ENCODE results near the gene NAPSA.

NAPSA gene

DNA sequence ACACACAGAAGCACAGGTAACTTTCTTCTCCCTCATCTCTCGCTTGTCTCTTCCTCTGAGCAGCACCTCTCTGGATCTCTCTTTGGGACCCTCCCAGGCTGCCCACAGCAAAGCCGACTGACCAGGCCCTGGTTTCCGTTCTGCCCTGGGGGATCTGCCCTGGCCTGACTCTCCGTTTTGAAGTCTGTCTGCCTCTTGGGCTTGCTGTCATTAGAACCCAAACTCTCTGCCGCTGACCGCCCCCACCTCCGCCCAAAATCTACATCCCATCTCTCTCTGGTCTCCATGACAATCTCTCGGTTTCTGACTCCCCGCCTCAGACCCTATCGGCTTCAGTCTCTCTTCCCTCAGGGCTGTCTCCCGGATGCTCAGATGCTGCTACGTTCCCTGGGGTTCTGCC, 43.2 kb downstream of the NAPSA start:
- in situ Hi-C loops (cut with MboI; ENCODE audit: low pct_unique_long_range_greater_than_20kb, low sequenced_read_pairs, unreplicated experiment) = no loop called here
- no peak for TF ChIP-seq CTCF (IDR thresholded peaks at IDR 0.05; ENCODE audit: extremely low read depth, insufficient read depth, missing control alignments)
- DNase-seq (ENCODE audit: low spot score) = peak; percentile 15

DNA sequence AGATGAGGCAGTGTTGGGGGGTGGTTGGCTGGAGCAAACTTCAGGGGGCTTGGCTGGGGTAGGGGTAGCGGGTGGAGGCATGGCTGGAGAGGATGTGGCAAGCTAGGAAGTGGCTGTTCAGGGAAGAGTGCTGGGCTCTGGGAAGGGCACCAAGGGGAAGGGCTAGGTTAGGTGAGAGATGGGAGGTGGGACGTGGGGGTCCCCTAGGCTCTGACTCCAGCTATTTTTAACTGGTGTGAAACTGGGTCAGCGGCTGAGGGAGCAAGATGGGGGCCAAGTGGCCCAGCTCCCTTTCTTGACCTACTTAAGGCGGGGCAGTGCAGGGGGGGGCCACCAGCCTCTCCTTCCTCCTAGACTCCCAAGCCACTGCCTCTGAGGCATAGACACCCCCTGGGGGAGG, 43.6 kb downstream of the NAPSA start:
- in situ Hi-C loops (cut with MboI; ENCODE audit: low pct_unique_long_range_greater_than_20kb, low sequenced_read_pairs, unreplicated experiment) = no loop called here
- no peak for DNase-seq (ENCODE audit: low spot score)
- TF ChIP-seq CTCF (IDR thresholded peaks at IDR 0.05; ENCODE audit: extremely low read depth, insufficient read depth, missing control alignments) = no peak

DNA sequence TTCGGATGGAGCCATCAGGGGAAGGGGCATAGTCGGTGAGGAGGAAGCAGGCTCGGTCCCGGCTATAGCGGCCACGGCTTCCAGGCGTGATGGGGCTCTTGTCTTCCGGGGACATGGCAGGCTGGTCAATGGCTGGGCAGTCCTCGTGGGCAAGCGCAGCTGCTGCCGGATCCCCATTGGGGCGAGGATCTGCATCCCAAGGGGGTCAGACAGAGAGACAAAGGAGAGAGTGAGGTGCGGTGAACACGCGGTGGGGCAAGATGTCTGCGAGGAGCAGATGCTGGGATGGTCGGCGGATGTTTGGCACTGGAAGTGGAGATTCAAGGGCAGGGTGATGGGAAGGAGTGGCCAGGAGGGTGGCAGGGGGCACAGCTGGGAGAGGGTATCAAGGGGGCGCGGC, 44.8 kb downstream of the NAPSA start:
- TF ChIP-seq CTCF (IDR thresholded peaks at IDR 0.05; ENCODE audit: extremely low read depth, insufficient read depth, missing control alignments) = no peak
- no peak for DNase-seq (ENCODE audit: low spot score)
- in situ Hi-C loops (cut with MboI; ENCODE audit: low pct_unique_long_range_greater_than_20kb, low sequenced_read_pairs, unreplicated experiment) = no loop called here

GRCh38 chr19:50320051-50320450, 45.4 kb downstream of the NAPSA start:
- in situ Hi-C loops (cut with MboI; ENCODE audit: low pct_unique_long_range_greater_than_20kb, low sequenced_read_pairs, unreplicated experiment) = no loop called here
- no peak for TF ChIP-seq CTCF (IDR thresholded peaks at IDR 0.05; ENCODE audit: extremely low read depth, insufficient read depth, missing control alignments)
- DNase-seq (ENCODE audit: low spot score) = no peak

GRCh38 chr19:50319156-50319555, 46.3 kb downstream of the NAPSA start:
- in situ Hi-C loops (cut with MboI; ENCODE audit: low pct_unique_long_range_greater_than_20kb, low sequenced_read_pairs, unreplicated experiment) = no loop called here
- no peak for TF ChIP-seq CTCF (IDR thresholded peaks at IDR 0.05; ENCODE audit: extremely low read depth, insufficient read depth, missing control alignments)
- peak; percentile 4 for DNase-seq (ENCODE audit: low spot score)

- no peak for TF ChIP-seq CTCF (IDR thresholded peaks at IDR 0.05; ENCODE audit: extremely low read depth, insufficient read depth, missing control alignments)
- in situ Hi-C loops (cut with MboI; ENCODE audit: low pct_unique_long_range_greater_than_20kb, low sequenced_read_pairs, unreplicated experiment) = no loop called here
- no peak for DNase-seq (ENCODE audit: low spot score)
Measured at GRCh38 chr19:50318438-50318837, 47.0 kb downstream of the NAPSA start.

DNA sequence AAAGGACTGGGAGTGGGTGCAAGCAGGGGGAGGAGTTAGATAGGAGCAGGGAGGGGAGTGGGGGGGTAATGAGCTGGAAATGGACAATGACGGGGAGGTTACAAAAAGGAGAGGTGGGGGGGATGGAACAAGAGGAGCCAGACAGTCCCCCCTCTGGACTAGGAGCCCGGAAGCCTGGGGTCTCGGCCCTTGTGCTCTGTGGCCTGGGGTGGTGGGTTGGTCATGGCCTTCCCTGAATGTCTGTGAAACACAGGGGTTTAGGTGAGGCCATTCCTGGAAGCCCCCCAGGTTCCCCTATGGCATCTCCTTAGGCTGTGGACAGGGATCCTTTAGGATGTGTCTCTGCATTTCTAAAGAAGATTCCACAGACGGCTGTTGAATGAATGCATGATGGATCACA, 48.3 kb downstream of the NAPSA start:
- no peak for TF ChIP-seq CTCF (IDR thresholded peaks at IDR 0.05; ENCODE audit: extremely low read depth, insufficient read depth, missing control alignments)
- no peak for DNase-seq (ENCODE audit: low spot score)
- in situ Hi-C loops (cut with MboI; ENCODE audit: low pct_unique_long_range_greater_than_20kb, low sequenced_read_pairs, unreplicated experiment) = no loop called here
